ENCODE measurements around the gene NEUROG3. TPM values are rescaled to one million over a fixed set of nuclear protein-coding genes. Genes with fewer than 3 reads are reported as not detected.

The NEUROG3 gene
- total RNA-seq: not detected

- H3K9me3 ChIP-seq: no peaks in the 10 kb centered on the region
- peak within 1 kb of the TSS in 1 of 2 donors; percentile 17 for H3K4me3 ChIP-seq
- no peaks in the 10 kb centered on the region for H3K4me1 ChIP-seq (replicated peaks)
- peaks cover 66% of the 10 kb centered on the region for H3K27me3 ChIP-seq (replicated peaks; ENCODE audit: insufficient read depth)
- TF ChIP-seq POLR2A (IDR thresholded peaks at IDR 0.05): no peak
- TF ChIP-seq CTCF (IDR thresholded peaks at IDR 0.05): no peak
- no peak for TF ChIP-seq POLR2AphosphoS5 (IDR thresholded peaks at IDR 0.05)
- H3K27ac ChIP-seq: no peak within 1 kb of the TSS
- intact Hi-C loops (cut with DNase I): no loop called here
- no peak for DNase-seq (ENCODE audit: low spot score)
- no peaks in the 10 kb centered on the region for H3K36me3 ChIP-seq
- WGBS: under 1% methylated on average over 49 of the region's 53 CpGs
These were observed at the start of gene NEUROG3 for GRCh38 chr10:69573056-69573806. Gene NEUROG3, minus strand, starts transcription at chr10:69573422. Its CDS starts 379 bp downstream, at chr10:69573043.

- WGBS: 63% methylated on average over 5 of the region's 5 CpGs
- Histone ChIP-seq H3K4me1 (replicated peaks) (no peaks in the 10 kb centered on the region), H3K9me3 (no peaks in the 10 kb centered on the region), H3K4me3 (no peak overlapping the region), H3K27me3 (replicated peaks; ENCODE audit: insufficient read depth) (no peaks in the 10 kb centered on the region), H3K36me3 (no peaks in the 10 kb centered on the region), H3K27ac (no peak overlapping the region)
- no peak for TF ChIP-seq POLR2A (IDR thresholded peaks at IDR 0.05)
- TF ChIP-seq CTCF (IDR thresholded peaks at IDR 0.05): no peak
- no peak for TF ChIP-seq POLR2AphosphoS5 (IDR thresholded peaks at IDR 0.05)
- intact Hi-C loops (cut with DNase I): no loop called here
- no peak for DNase-seq (ENCODE audit: low spot score)
These were observed 47.4 kb upstream of the NEUROG3 start for GRCh38 chr10:69620625-69621024.

- Histone ChIP-seq H3K27me3 (replicated peaks; ENCODE audit: insufficient read depth) (no peaks in the 10 kb centered on the region), H3K4me1 (replicated peaks) (no peaks in the 10 kb centered on the region), H3K4me3 (no peak overlapping the region), H3K9me3 (no peaks in the 10 kb centered on the region), H3K27ac (no peak overlapping the region), H3K36me3 (no peaks in the 10 kb centered on the region)
- TF ChIP-seq POLR2A (IDR thresholded peaks at IDR 0.05) (no peak), POLR2AphosphoS5 (IDR thresholded peaks at IDR 0.05) (no peak), CTCF (IDR thresholded peaks at IDR 0.05) (no peak)
- DNase-seq (ENCODE audit: low spot score): no peak
- intact Hi-C loops (cut with DNase I): no loop called here
- WGBS: 86% methylated on average over 7 of the region's 7 CpGs
These were observed 46.4 kb upstream of the NEUROG3 start for GRCh38 chr10:69619626-69620025.

GRCh38 chr10:69618746-69619145 is 45.5 kb upstream of the NEUROG3 start:
- Histone ChIP-seq H3K27me3 (replicated peaks; ENCODE audit: insufficient read depth) (no peaks in the 10 kb centered on the region), H3K9me3 (no peaks in the 10 kb centered on the region), H3K27ac (no peak overlapping the region), H3K4me1 (replicated peaks) (no peaks in the 10 kb centered on the region), H3K4me3 (no peak overlapping the region), H3K36me3 (no peaks in the 10 kb centered on the region)
- DNase-seq (ENCODE audit: low spot score): no peak
- 71% methylated on average over 1 of the region's 2 CpGs for WGBS
- TF ChIP-seq CTCF (IDR thresholded peaks at IDR 0.05) (no peak), POLR2A (IDR thresholded peaks at IDR 0.05) (no peak)
- intact Hi-C loops (cut with DNase I): no loop called here

GRCh38 chr10:69616358-69616757 is 43.1 kb upstream of the NEUROG3 start:
- intact Hi-C loops (cut with DNase I): no loop called here
- Histone ChIP-seq H3K9me3 (no peaks in the 10 kb centered on the region), H3K27ac (no peak overlapping the region), H3K36me3 (no peaks in the 10 kb centered on the region), H3K4me1 (replicated peaks) (no peaks in the 10 kb centered on the region), H3K27me3 (replicated peaks; ENCODE audit: insufficient read depth) (no peaks in the 10 kb centered on the region), H3K4me3 (no peak overlapping the region)
- no peak for DNase-seq (ENCODE audit: low spot score)
- TF ChIP-seq POLR2A (IDR thresholded peaks at IDR 0.05) (no peak), POLR2AphosphoS5 (IDR thresholded peaks at IDR 0.05) (no peak), CTCF (IDR thresholded peaks at IDR 0.05) (no peak)
- 79% methylated on average over 4 of the region's 4 CpGs for WGBS
